Activated CD8-positive, alpha-beta T cell treated with anti-CD3 and anti-CD28 coated beads for 36 hours (primary cell): Measurements from ENCODE around the gene ATG16L2. TPM values are rescaled to one million over a fixed set of nuclear protein-coding genes. Genes with fewer than 3 reads are reported as not detected.
"Not testable (repeated sequence)": the region's sequence is repeated elsewhere in the genome, so short reads cannot be mapped to it uniquely, and the experiment has no call there.

Source experiments
- ATAC-seq: fragments of 200-7000 bp; cut with Tn5 transposase; one replicate; pipeline ENCODE4 v1.10.0; 2021; ENCODE audit warnings: mild to moderate bottlenecking, moderate library complexity
- CTCF ChIA-PET: fragments of 350-600 bp; sonication (Branson Sonifier 250); formaldehyde crosslinking; loops from one replicate; lab custom pipeline; 2021; ENCODE audit warnings: antibody characterized with exemption; lab: Charles Lee
- POLR2A ChIA-PET: fragments of 350-600 bp; sonication (Branson Sonifier 250); formaldehyde crosslinking; loops from one replicate; lab custom pipeline; 2021; ENCODE audit warnings: antibody characterized with exemption; lab: Charles Lee
- DNase-seq: peaks from one replicate; pipeline ENCODE4 v3.0.0-alpha.2; 2020
- H3K27ac Mint-ChIP-seq: one replicate; pipeline ENCODE4 v1.8.0; 2021; ENCODE audit warnings: mild to moderate bottlenecking, mixed read lengths
- H3K27me3 Mint-ChIP-seq: one replicate; pipeline ENCODE4 v1.8.0; 2021; ENCODE audit warnings: mixed read lengths
- H3K36me3 Mint-ChIP-seq: one replicate; pipeline ENCODE4 v1.8.0; 2021; ENCODE audit warnings: low read depth, mixed read lengths
- H3K4me1 Mint-ChIP-seq: one replicate; pipeline ENCODE4 v1.8.0; 2021; ENCODE audit warnings: low read depth, mixed read lengths
- H3K4me3 Mint-ChIP-seq: one replicate; pipeline ENCODE4 v1.8.0; 2021; ENCODE audit warnings: mild to moderate bottlenecking, moderate library complexity, mixed read lengths
- H3K9me3 Mint-ChIP-seq: one replicate; pipeline ENCODE4 v1.8.0; 2021; ENCODE audit warnings: mixed read lengths
- intact Hi-C: fragments of 100-400 bp; cut with micrococcal nuclease; formaldehyde crosslinking; loops from one replicate; pipeline ENCODE4 v1.10.0; 2022
- total RNA-seq, 2 experiments: library from RNA; stranded (reverse); gene quantifications; one replicate each; pipeline ENCODE4 v1.2.3, GENCODE V29; 2021
- TF ChIP-seq, protein P1 (sequence below): fragments of 200-600 bp; IDR thresholded peaks from one replicate; pipeline ENCODE4 v1.8.0; 2022; ENCODE audit warnings: antibody characterized with exemption, mild to moderate bottlenecking

The ATG16L2 gene
- total RNA-seq, 2 experiments from 2014 or later: 70.8 to 71.4 TPM

DNA sequence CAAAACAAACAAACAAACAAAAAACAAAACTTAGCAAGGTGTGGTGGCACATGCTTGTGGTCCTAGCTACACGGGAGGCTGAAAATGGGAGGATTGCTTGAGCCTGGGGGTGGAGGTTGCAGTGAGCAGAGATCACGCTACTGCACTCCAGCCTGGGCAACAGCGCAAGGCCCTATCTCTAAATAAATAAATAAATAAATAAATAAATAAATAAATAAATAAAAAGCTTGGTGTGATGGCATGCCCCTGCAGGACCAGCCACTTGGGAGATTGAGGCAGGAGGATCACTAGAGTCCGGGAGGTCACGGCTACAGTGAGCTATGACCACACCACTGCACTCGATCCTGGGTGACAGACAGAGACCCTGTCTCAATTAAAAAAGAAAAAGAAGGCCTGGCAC lies 11.4 kb upstream of the ATG16L2 start:
- CTCF ChIA-PET: interaction anchor here (2.2 kb wide), 1 partner anchor 9 kb away, joined by 9 read pairs; the partner anchor contains the start of gene STARD10
- H3K4me1 Mint-ChIP-seq: no peaks in the 10 kb centered on the region
- TF ChIP-seq, protein P1, sequence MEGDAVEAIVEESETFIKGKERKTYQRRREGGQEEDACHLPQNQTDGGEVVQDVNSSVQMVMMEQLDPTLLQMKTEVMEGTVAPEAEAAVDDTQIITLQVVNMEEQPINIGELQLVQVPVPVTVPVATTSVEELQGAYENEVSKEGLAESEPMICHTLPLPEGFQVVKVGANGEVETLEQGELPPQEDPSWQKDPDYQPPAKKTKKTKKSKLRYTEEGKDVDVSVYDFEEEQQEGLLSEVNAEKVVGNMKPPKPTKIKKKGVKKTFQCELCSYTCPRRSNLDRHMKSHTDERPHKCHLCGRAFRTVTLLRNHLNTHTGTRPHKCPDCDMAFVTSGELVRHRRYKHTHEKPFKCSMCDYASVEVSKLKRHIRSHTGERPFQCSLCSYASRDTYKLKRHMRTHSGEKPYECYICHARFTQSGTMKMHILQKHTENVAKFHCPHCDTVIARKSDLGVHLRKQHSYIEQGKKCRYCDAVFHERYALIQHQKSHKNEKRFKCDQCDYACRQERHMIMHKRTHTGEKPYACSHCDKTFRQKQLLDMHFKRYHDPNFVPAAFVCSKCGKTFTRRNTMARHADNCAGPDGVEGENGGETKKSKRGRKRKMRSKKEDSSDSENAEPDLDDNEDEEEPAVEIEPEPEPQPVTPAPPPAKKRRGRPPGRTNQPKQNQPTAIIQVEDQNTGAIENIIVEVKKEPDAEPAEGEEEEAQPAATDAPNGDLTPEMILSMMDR: no peak
- ATAC-seq (no peak), DNase-seq (no peak)
- H3K4me3 Mint-ChIP-seq: no peak overlapping the region
- no peaks in the 10 kb centered on the region for H3K27me3 Mint-ChIP-seq
- intact Hi-C loops: no loop called here
- H3K9me3 Mint-ChIP-seq: no peaks in the 10 kb centered on the region
- H3K36me3 Mint-ChIP-seq: peaks cover 9% of the 10 kb centered on the region
- H3K27ac Mint-ChIP-seq: no peak overlapping the region
- POLR2A ChIA-PET: interaction anchor here (1.2 to 1.3 kb wide), 2 partner anchors 8 to 11 kb away, joined by 3 read pairs; partner anchors contain the start of genes ATG16L2 and STARD10

DNA sequence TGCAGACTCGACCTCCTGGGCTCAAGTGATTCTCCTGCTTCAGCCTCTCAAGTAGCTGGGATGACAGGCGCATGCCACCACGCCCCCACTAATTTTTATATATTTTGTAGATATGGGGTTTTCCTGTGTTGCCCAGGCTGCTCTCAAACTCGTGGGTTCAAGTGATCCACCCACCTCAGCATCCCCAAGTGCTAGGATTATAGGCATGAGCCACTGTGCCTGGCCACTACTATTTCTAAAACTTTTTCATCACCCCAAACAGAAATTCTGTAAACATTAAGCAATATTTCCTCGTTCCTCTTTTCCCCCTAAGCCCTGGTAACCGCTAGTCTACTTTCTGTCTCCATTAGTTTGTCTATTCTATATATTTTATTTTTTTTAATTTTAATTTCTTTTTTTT lies 9.0 kb upstream of the ATG16L2 start:
- intact Hi-C loops: no loop called here
- H3K27me3 Mint-ChIP-seq: no peaks in the 10 kb centered on the region
- H3K4me1 Mint-ChIP-seq: peaks cover 2% of the 10 kb centered on the region
- POLR2A ChIA-PET: no interaction called here
- H3K9me3 Mint-ChIP-seq: no peaks in the 10 kb centered on the region
- CTCF ChIA-PET: no interaction called here
- ATAC-seq: no peak
- H3K4me3 Mint-ChIP-seq: no peak overlapping the region
- no peak overlapping the region for H3K27ac Mint-ChIP-seq
- H3K36me3 Mint-ChIP-seq: peaks cover 23% of the 10 kb centered on the region
- TF ChIP-seq, protein P1: no peak
- DNase-seq: no peak

DNA sequence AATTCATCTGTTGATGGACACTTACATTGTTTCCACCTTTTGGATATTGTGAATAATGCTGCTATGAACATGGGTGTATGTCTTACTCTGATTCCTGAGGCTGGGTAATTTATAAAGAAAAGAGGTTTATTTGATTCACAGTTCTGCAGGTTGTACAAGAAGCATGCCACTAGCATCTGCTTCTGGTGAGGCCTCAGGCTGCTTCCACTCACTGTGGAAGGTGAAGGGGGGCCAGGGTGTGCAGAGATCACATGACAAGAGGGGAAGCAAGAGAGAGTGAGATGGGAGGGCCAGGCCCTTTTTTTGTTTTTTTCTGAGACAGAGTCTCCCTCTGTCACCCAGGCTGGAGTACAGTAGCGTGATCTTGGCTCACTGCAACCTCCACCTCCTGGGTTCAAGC lies 7.8 kb upstream of the ATG16L2 start:
- H3K4me1 Mint-ChIP-seq, H3K9me3 Mint-ChIP-seq, POLR2A ChIA-PET, H3K4me3 Mint-ChIP-seq, ATAC-seq, CTCF ChIA-PET, H3K27me3 Mint-ChIP-seq, intact Hi-C loops, H3K27ac Mint-ChIP-seq, DNase-seq: not testable (repeated sequence)
- peaks cover 29% of the 10 kb centered on the region for H3K36me3 Mint-ChIP-seq

DNA sequence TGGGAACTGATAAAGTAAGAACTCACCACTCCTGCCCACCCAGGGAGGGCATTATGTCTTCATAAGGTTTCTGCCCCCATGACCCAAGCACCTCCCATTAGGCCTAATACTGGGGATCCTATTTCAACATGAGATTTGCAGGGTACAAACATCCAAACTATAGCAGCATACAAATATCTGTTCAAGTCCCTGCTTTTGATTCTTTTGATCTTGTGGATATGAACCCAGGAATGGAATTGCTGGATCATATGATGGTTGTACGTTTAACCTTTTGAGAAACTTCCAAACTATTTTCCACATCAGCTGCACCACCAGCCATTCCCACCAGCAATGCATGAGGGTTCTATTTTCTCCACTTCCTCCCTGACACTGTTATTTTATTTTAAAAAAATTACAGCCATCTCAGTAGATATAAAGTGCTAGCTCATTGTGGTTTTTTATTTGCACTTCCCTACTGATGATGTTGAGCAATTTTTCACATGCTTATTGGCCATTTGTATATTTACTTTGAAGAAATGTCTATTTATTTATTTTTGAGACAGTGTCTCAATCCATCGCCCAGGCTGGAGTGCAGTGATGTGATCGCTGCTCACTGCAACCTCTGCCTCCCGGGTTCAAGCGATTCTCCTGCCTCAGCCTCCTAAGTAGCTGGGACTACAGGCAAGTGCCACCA lies 7.1 kb upstream of the ATG16L2 start:
- Mint-ChIP-seq H3K4me1 (peaks cover 14% of the 10 kb centered on the region), H3K36me3 (peaks cover 36% of the 10 kb centered on the region), H3K27ac (no peak overlapping the region), H3K9me3 (no peaks in the 10 kb centered on the region), H3K4me3 (no peak overlapping the region), H3K27me3 (no peaks in the 10 kb centered on the region)
- ATAC-seq: no peak
- intact Hi-C loops: no loop called here
- TF ChIP-seq, protein P1: no peak
- no peak for DNase-seq
- CTCF ChIA-PET: interaction anchor here (1.2 kb wide), 2 partner anchors 13 to 76 kb away, joined by 3 read pairs; partner anchors contain the start of gene STARD10
- POLR2A ChIA-PET: interaction anchor here (0.9 kb wide), 1 partner anchor 13 kb away, joined by 4 read pairs; the partner anchor contains the start of gene STARD10

DNA sequence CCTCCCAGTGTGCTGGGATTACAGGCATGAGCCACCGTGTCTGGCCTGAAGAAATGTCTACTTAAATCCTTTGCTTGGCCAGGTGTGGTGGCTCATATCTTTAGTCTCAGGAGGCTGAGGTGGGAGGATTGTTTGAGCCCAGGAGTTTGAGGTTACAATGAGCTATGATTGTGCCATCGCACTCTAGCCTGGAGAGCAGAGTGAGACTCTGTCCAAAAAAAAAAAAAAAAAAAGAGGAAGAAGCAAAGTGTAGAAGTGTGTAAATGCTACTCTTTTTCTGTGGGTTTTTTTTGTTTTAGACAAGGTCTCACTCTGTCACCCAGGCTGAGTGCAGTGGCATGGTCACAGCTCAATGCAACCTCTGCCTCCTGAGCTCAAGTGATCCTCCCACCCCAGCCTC lies 6.4 kb upstream of the ATG16L2 start:
- CTCF ChIA-PET: interaction anchor here (1.2 kb wide), 2 partner anchors 14 to 76 kb away, joined by 3 read pairs; partner anchors contain the start of gene STARD10
- DNase-seq (no peak), ATAC-seq (no peak)
- peaks cover 17% of the 10 kb centered on the region for H3K4me1 Mint-ChIP-seq
- TF ChIP-seq, protein P1: no peak
- H3K9me3 Mint-ChIP-seq: no peaks in the 10 kb centered on the region
- H3K27ac Mint-ChIP-seq: no peak overlapping the region
- no peaks in the 10 kb centered on the region for H3K27me3 Mint-ChIP-seq
- no peak overlapping the region for H3K4me3 Mint-ChIP-seq
- intact Hi-C loops: no loop called here
- H3K36me3 Mint-ChIP-seq: peaks cover 40% of the 10 kb centered on the region
- POLR2A ChIA-PET: interaction anchor here (0.9 kb wide), 1 partner anchor 14 kb away, joined by 4 read pairs; the partner anchor contains the start of gene STARD10
